Activated CD8-positive, alpha-beta memory T cell treated with anti-CD3 and anti-CD28 coated beads, Interleukin-2, amount 50 U/mL, for 48 hours (primary cell): ENCODE measurements around the gene LSM14B.
"Not testable (repeated sequence)": the region's sequence is repeated elsewhere in the genome, so short reads cannot be mapped to it uniquely, and the experiment has no call there.

Experiments
- DNase-seq: peaks from one replicate; pipeline ENCODE4 v3.0.0-alpha.2; 2020

The LSM14B gene

GRCh38 chr20:62121776-62122653 lies at the start of gene LSM14B:
LSM14B (plus strand) TSS chr20:62122475; CDS start chr20:62122667, 192 bp downstream.
- peak; percentile 100 for DNase-seq

GRCh38 chr20:62073323-62073722 lies 49.0 kb upstream of the LSM14B start:
- no peak for DNase-seq

- DNase-seq, result no peak
Observed at GRCh38 chr20:62079166-62079565, 43.1 kb upstream of the LSM14B start.

- DNase-seq, result no peak
Observed at GRCh38 chr20:62080249-62080990, 41.9 kb upstream of the LSM14B start.

- DNase-seq, result no peak
Observed at GRCh38 chr20:62083312-62083711, 39.0 kb upstream of the LSM14B start.

GRCh38 chr20:62084224-62084623 lies 38.1 kb upstream of the LSM14B start:
- not testable (repeated sequence) for DNase-seq

GRCh38 chr20:62085206-62085605 lies 37.1 kb upstream of the LSM14B start:
- no peak for DNase-seq

GRCh38 chr20:62087227-62087626 lies 35.0 kb upstream of the LSM14B start:
- no peak for DNase-seq

- DNase-seq, result no peak
Observed at GRCh38 chr20:62087632-62088031, 34.6 kb upstream of the LSM14B start.

GRCh38 chr20:62088258-62089127 lies 33.8 kb upstream of the LSM14B start:
- DNase-seq, result no peak

GRCh38 chr20:62089393-62089792 lies 32.9 kb upstream of the LSM14B start:
- DNase-seq, result no peak

- DNase-seq, result no peak
Observed at GRCh38 chr20:62096421-62097380, 25.6 kb upstream of the LSM14B start.

- no peak for DNase-seq
Observed at GRCh38 chr20:62097881-62098407, 24.3 kb upstream of the LSM14B start.

GRCh38 chr20:62101078-62101477 lies 21.2 kb upstream of the LSM14B start:
- DNase-seq, result no peak

GRCh38 chr20:62103508-62104233 lies 18.6 kb upstream of the LSM14B start:
- DNase-seq, result no peak

GRCh38 chr20:62104234-62104789 lies 18.0 kb upstream of the LSM14B start:
- no peak for DNase-seq

- no peak for DNase-seq
Observed at GRCh38 chr20:62104791-62105345, 17.4 kb upstream of the LSM14B start.

GRCh38 chr20:62105592-62105991 lies 16.7 kb upstream of the LSM14B start:
- no peak for DNase-seq

- DNase-seq, result no peak
Observed at GRCh38 chr20:62111148-62111547, 11.1 kb upstream of the LSM14B start.

GRCh38 chr20:62112368-62112767 lies 9.9 kb upstream of the LSM14B start:
- DNase-seq, result no peak
